AG04450 (cell line): ENCODE measurements around the gene IL12A. TPM values are rescaled to one million over a fixed set of nuclear protein-coding genes. Genes with fewer than 3 reads are reported as not detected.

ENCODE experiments used
- CTCF ChIA-PET: fragments of 300-600, 350-600 bp; formaldehyde crosslinking; extraction: SDS; loops from one replicate; lab custom pipeline; 2022; ENCODE audit warnings: antibody characterized with exemption, inconsistent platforms; lab: Charles Lee
- POLR2A ChIA-PET: fragments of 350-600 bp; formaldehyde crosslinking; extraction: SDS; loops from one replicate; lab custom pipeline; 2021; ENCODE audit warnings: antibody characterized with exemption, inconsistent platforms; lab: Yijun Ruan, JAX
- DNase-seq: peaks from one replicate; pipeline ENCODE4 v3.0.0-alpha.2; 2011; ENCODE audit warnings: low read depth, low spot score
- H3K27ac ChIP-seq: one replicate; pipeline ENCODE4 v1.5.1; 2012; ENCODE audit warnings: low read depth, low read length, control low read depth
- H3K27me3 ChIP-seq: one replicate; pipeline ENCODE4 v1.6.0; 2012; ENCODE audit warnings: low read length; ENCODE audit not compliant: control insufficient read depth, insufficient read depth
- H3K4me3 ChIP-seq: 2 replicates; pipeline ENCODE4 v1.5.1; 2011; ENCODE audit warnings: mild to moderate bottlenecking, low read depth, low read length, control low read depth
- H3K9me3 ChIP-seq: 2 replicates; pipeline ENCODE4 v1.5.1; 2012; ENCODE audit warnings: low read length; ENCODE audit not compliant: control insufficient read depth, insufficient read depth
- CTCF ChIP-seq: IDR thresholded peaks from 2 replicates; pipeline ENCODE4 v1.5.1; 2011; ENCODE audit warnings: low read depth, low read length, control low read depth, inconsistent platforms
- polyA minus RNA-seq: library from RNA; depleted of rRNA, polyadenylated mRNA; stranded (reverse); fragments of >200 nt; gene quantifications from 2 replicates; pipeline ENCODE4 v1.2.3, GENCODE V29; 2011; rRNA and poly(A)+ RNA removed
- polyA plus RNA-seq: library from polyadenylated mRNA; depleted of rRNA; stranded (reverse); fragments of >200 nt; gene quantifications from 2 replicates; pipeline ENCODE4 v1.2.3, GENCODE V29; 2011; rRNA removed

Gene IL12A
- polyA plus RNA-seq (2.3 and 3.6 TPM in 2 replicates), polyA minus RNA-seq (0.69 and 1.1 TPM in 2 replicates)

- Histone ChIP-seq H3K27ac (no peak within 1 kb of the TSS), H3K9me3 (peaks cover 3% of the 10 kb centered on the region), H3K4me3 (peak within 1 kb of the TSS; percentile 70), H3K27me3 (no peaks in the 10 kb centered on the region)
- CTCF ChIA-PET: interaction anchor here (0.5 to 7.9 kb wide), 50 partner anchors 9 to 1278 kb away, joined by 3 to 108 read pairs (median 5); no protein-coding TSS in a partner anchor
- DNase-seq: no peak
- POLR2A ChIA-PET: interaction anchor here (1.2 kb wide), 1 partner anchor 60 kb away, joined by 7 read pairs; no protein-coding TSS in a partner anchor
- peak; percentile 92 for TF ChIP-seq CTCF
These were observed at the start of gene IL12A for GRCh38 chr3:159988617-159989271. IL12A (plus strand) TSS chr3:159988835.

- DNase-seq: no peak
- TF ChIP-seq CTCF: no peak
- Histone ChIP-seq H3K27ac (no peak overlapping the region), H3K9me3 (no peaks in the 10 kb centered on the region), H3K4me3 (no peak overlapping the region), H3K27me3 (no peaks in the 10 kb centered on the region)
- POLR2A ChIA-PET: no interaction called here
- CTCF ChIA-PET: interaction anchor here (1.0 to 1.2 kb wide), 2 partner anchors 12 to 113 kb away, joined by 3 read pairs; no protein-coding TSS in a partner anchor
These were observed 47.3 kb upstream of the IL12A start for GRCh38 chr3:159941038-159942000.

GRCh38 chr3:159944781-159945180, 43.9 kb upstream of the IL12A start:
- no peaks in the 10 kb centered on the region for H3K27me3 ChIP-seq
- no peak for TF ChIP-seq CTCF
- no peak overlapping the region for H3K27ac ChIP-seq
- no peak overlapping the region for H3K4me3 ChIP-seq
- H3K9me3 ChIP-seq: no peaks in the 10 kb centered on the region
- DNase-seq: no peak
- ChIA-PET POLR2A (no interaction called here), CTCF (interaction anchor here (1.2 to 2.3 kb wide), 5 partner anchors 44 to 116 kb away, joined by 3 to 10 read pairs (median 5); partner anchors contain the start of gene IL12A)

GRCh38 chr3:159945930-159946329, 42.7 kb upstream of the IL12A start:
- TF ChIP-seq CTCF: no peak
- H3K27ac ChIP-seq: no peak overlapping the region
- no peaks in the 10 kb centered on the region for H3K9me3 ChIP-seq
- ChIA-PET POLR2A (no interaction called here), CTCF (interaction anchor here (0.6 to 2.9 kb wide), 3 partner anchors 17 to 86 kb away, joined by 4 to 14 read pairs (median 10); partner anchors contain the start of gene IL12A)
- no peaks in the 10 kb centered on the region for H3K27me3 ChIP-seq
- no peak overlapping the region for H3K4me3 ChIP-seq
- DNase-seq: no peak
